GM12873 (cell line): ENCODE data around the gene LINC00632.
A peak's percentile ranks its signal among the peaks of the same experiment; 100 is the strongest.

Experiments
- TF ChIP-seq, protein P1 (sequence below): IDR thresholded peaks from 2 replicates; pipeline ENCODE4 v1.5.1; 2012; ENCODE audit warnings: low read depth, mild to moderate bottlenecking, moderate library complexity, low read length, control low read depth; ENCODE audit not compliant: insufficient read depth; ENCODE audit errors: missing control alignments

Gene LINC00632

DNA sequence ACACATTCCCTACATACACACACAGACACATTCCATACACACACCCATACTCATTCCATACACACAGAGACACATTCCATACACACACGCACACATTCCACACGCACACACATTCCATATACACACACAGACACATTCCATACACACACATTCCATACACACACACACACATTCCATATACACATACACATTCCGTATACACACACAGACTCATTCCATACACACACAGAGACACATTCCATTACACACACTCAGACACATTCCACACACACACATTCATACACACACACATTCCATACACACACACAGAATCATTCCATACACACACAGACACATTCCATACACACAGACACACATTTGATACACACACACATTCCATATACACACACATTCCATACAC, 15.2 kb downstream of the LINC00632 start:
- TF ChIP-seq, protein P1, sequence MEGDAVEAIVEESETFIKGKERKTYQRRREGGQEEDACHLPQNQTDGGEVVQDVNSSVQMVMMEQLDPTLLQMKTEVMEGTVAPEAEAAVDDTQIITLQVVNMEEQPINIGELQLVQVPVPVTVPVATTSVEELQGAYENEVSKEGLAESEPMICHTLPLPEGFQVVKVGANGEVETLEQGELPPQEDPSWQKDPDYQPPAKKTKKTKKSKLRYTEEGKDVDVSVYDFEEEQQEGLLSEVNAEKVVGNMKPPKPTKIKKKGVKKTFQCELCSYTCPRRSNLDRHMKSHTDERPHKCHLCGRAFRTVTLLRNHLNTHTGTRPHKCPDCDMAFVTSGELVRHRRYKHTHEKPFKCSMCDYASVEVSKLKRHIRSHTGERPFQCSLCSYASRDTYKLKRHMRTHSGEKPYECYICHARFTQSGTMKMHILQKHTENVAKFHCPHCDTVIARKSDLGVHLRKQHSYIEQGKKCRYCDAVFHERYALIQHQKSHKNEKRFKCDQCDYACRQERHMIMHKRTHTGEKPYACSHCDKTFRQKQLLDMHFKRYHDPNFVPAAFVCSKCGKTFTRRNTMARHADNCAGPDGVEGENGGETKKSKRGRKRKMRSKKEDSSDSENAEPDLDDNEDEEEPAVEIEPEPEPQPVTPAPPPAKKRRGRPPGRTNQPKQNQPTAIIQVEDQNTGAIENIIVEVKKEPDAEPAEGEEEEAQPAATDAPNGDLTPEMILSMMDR, result no peak

DNA sequence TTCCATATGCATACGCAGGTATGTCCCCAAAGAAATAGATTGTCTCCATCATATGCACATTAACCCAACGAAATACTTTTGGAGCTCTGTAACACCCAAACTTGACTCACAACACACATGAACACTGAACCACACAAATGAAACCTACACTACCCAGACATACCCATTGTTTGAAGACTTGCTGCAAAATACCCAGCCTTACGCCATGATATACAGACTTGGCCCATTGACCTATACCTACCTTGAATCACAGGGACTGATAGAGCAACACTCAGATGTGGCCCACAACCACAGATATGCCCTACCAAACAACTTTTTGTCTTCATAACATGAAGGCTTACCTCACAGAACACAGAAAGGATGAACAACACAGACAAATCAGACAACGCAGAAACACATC, 15.9 kb downstream of the LINC00632 start:
- TF ChIP-seq, protein P1, result no peak

DNA sequence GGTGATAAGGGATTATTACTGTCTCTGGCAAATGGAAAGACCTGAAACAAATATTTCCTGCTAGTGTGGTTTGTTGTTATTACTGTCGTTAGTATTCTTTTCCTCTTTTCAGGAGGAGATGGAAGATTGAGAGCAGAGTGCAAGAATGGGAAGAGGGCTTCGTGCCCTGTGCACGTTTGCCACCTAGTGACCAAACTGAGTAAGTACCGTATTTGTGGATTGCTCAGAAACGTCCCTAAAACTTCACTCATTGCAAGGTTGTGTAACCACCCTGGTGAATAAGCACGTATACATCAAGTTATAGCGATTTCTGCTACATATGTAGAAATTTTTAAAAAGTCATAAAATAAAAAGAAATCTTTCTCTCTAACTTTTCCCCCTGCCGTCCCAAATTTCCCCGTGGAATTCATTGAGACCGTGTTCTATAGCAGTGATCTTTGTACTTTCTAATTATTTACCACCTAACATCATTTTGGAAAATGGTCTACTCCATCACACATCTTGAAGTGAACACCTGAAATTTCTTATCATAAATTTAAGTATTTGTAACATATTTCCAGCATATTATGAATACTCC, 24.3 kb downstream of the LINC00632 start:
- TF ChIP-seq, protein P1, result peak; percentile 91

DNA sequence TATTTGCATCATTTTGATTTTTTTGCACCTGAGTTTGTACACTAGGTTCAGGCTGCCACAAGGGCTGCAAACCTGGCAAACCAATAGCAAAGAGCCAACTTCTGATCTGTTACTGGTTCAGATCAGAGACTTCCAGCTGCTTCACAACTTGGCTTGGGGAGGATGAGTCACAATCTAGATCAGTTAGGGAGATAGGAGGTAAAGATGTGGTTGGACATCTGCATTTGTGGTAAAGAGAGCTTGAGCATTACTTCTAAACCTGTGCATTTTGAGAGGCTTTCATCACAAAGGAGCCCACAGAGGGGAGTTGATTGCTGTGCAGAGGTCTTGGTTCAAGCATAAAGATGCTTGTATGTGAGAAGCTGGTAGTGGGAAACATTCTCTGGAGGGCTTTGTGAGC, 34.5 kb downstream of the LINC00632 start:
- TF ChIP-seq, protein P1, result no peak

DNA sequence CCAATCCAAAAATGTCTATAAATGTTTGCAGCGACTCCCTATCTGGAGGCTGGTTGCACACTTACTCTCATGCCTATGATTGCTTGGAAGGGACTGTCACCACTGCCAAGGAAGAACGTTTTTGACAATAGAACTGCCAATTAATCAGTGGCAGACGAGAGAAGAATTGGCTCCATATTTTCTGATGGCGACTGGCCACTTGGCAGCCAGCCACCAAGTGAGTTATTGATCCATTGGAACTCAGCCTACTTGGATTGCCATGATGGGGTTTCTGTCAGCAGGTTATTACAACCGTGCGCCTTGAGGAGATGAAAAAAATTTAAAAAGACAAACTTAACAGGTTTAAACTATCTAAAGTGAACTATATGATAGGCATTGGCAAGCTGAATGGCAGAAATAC, 47.4 kb downstream of the LINC00632 start:
- TF ChIP-seq, protein P1, result no peak

DNA sequence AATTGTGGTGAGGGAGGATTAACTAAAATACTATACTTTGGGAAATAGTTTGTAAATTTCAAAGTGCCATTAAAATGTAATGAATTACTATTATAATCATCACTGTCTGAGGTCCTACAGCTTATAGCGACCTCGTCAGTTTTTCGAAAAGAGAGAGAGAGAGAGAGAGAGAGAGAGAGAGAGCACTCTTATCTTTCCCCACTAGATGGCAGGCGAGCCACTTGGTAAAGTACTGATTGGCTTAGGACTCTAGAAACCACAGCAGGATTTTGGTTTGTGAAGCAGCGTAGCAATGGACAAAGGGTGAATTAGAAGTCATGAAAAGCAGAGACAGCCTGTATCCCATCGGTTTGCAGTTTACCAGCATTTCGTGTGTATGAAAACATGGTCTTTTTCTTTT, 52.5 kb downstream of the LINC00632 start:
- TF ChIP-seq, protein P1, result peak; percentile 80

DNA sequence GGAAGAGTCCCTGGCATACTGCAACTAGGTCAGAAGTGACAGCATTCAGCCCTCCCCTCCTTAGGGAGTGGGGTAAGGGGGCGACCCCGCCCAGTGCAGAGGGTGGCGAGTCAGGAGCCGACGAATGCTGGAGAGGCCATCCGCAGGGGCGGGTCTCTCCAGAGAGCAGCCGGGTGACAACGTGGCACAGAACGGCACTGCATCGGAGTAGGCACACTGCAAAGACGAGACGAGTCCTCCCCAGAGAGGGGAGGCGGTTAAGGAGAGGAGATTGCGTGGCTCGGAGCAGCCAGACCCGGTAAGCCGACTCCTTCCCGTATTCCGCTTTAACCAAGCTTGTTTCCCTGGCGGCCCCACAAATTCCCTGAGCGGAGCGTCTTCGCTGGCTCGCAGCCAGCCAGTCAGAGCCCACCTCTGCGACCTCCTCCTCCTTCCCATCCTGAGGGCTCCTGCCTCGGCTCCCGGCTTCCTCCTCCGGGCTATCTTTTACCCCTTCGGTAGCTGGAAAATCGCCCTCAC, 54.9 kb downstream of the LINC00632 start:
- TF ChIP-seq, protein P1, result no peak
